Measurements from ENCODE around the gene VPREB3. TPM values are rescaled to one million over a fixed set of nuclear protein-coding genes. Genes with fewer than 3 reads are reported as not detected.

The VPREB3 gene
- total and polyA plus RNA-seq, 7 donors, result 2.4 to 65.9 TPM; not detected in 5

DNA sequence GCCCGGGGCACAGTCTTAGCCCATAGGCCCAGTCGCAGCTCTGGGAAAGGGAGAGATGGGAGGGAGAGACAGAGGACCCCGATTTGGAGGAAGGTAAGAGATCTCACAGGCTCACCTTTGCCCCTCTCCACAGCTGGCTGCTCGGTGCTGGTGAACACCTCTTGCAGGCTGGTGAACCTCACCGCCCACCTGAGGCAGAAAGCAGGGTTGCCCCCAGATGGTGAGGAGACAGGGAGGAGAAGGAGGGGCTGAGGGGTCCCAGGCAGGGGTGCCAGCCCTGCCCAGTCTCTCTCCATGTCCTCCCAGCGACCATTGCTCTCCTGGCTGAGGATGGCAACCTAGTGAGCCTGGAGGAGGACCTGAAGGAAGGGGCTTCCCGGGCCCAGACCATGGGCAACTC lies 9.7 kb upstream of the VPREB3 start:
- WGBS, 2 donors, result 67 to 68% methylated on average over 7 of the region's 7 CpGs
- no peaks in the 10 kb centered on the region for H3K9me3 ChIP-seq
- H3K27ac ChIP-seq, result peak overlapping the region in 1 of 4 donors; percentile 29
- DNase-seq, result no peak
- peaks cover 0 to 53% (median 45%) of the 10 kb centered on the region in 4 donors for H3K4me1 ChIP-seq
- peak overlapping the region in 3 of 4 donors; percentile 3 to 37 (median 27) for H3K4me3 ChIP-seq
- intact Hi-C loops (cut with DNase I), result no loop called here
- no peaks in the 10 kb centered on the region for H3K27me3 ChIP-seq
- no peak for TF ChIP-seq POLR2A (IDR thresholded peaks at IDR 0.05)
- TF ChIP-seq POLR2AphosphoS5 (IDR thresholded peaks at IDR 0.05), result no peak
- no peak for TF ChIP-seq EP300 (IDR thresholded peaks at IDR 0.05)
- no peaks in the 10 kb centered on the region for H3K36me3 ChIP-seq

- Histone ChIP-seq H3K27me3 (no peaks in the 10 kb centered on the region), H3K4me1 (peaks cover 0 to 49% (median 41%) of the 10 kb centered on the region in 4 donors), H3K27ac (peak overlapping the region in 1 of 4 donors; percentile 29), H3K4me3 (peak overlapping the region in 3 of 4 donors; percentile 3 to 37 (median 27)), H3K36me3 (no peaks in the 10 kb centered on the region), H3K9me3 (no peaks in the 10 kb centered on the region)
- WGBS, 2 donors, result 39 to 66% methylated on average over 17 of the region's 17 CpGs
- no peak for DNase-seq
- no peak for TF ChIP-seq POLR2A (IDR thresholded peaks at IDR 0.05)
- TF ChIP-seq, protein P1, sequence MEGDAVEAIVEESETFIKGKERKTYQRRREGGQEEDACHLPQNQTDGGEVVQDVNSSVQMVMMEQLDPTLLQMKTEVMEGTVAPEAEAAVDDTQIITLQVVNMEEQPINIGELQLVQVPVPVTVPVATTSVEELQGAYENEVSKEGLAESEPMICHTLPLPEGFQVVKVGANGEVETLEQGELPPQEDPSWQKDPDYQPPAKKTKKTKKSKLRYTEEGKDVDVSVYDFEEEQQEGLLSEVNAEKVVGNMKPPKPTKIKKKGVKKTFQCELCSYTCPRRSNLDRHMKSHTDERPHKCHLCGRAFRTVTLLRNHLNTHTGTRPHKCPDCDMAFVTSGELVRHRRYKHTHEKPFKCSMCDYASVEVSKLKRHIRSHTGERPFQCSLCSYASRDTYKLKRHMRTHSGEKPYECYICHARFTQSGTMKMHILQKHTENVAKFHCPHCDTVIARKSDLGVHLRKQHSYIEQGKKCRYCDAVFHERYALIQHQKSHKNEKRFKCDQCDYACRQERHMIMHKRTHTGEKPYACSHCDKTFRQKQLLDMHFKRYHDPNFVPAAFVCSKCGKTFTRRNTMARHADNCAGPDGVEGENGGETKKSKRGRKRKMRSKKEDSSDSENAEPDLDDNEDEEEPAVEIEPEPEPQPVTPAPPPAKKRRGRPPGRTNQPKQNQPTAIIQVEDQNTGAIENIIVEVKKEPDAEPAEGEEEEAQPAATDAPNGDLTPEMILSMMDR (IDR thresholded peaks at IDR 0.05), result no peak
- no peak for TF ChIP-seq EP300 (IDR thresholded peaks at IDR 0.05)
- TF ChIP-seq POLR2AphosphoS5 (IDR thresholded peaks at IDR 0.05), result no peak
- intact Hi-C loops (cut with DNase I), result no loop called here
These were observed 9.3 kb upstream of the VPREB3 start for GRCh38 chr22:23763579-23763945.

GRCh38 chr22:23762842-23763578 lies 8.8 kb upstream of the VPREB3 start, which contains the start of gene C22orf15:
Gene C22orf15 (plus strand): TSS chr22:23762990. CDS start chr22:23763307, 317 bp downstream.
- intact Hi-C loops (cut with DNase I), result no loop called here
- H3K4me3 ChIP-seq, result peak within 1 kb of the TSS in 3 of 4 donors; percentile 3 to 37 (median 27)
- H3K4me1 ChIP-seq, result peaks cover 0 to 46% (median 36%) of the 10 kb centered on the region in 4 donors

GRCh38 chr22:23760056-23760455 lies 5.8 kb upstream of the VPREB3 start:
- H3K9me3 ChIP-seq, result no peaks in the 10 kb centered on the region
- intact Hi-C loops (cut with DNase I), result no loop called here
- no peak for DNase-seq
- no peak overlapping the region for H3K4me3 ChIP-seq
- H3K27me3 ChIP-seq, result no peaks in the 10 kb centered on the region
- peaks cover 0 to 25% (median 22%) of the 10 kb centered on the region in 4 donors for H3K4me1 ChIP-seq
- 80 to 91% methylated on average over 6 of the region's 6 CpGs for WGBS, 2 donors
- TF ChIP-seq POLR2AphosphoS5 (IDR thresholded peaks at IDR 0.05) (no peak), EP300 (IDR thresholded peaks at IDR 0.05) (no peak), POLR2A (IDR thresholded peaks at IDR 0.05) (no peak)
- TF ChIP-seq, protein P1 (IDR thresholded peaks at IDR 0.05), result no peak
- no peak overlapping the region for H3K27ac ChIP-seq
- no peaks in the 10 kb centered on the region for H3K36me3 ChIP-seq

More at GRCh38 chr22:23762842-23763578, 8.8 kb upstream of the VPREB3 start, which contains the start of gene C22orf15:
- peak within 1 kb of the TSS in 1 of 4 donors; percentile 29 for H3K27ac ChIP-seq
- H3K27me3 ChIP-seq, result no peaks in the 10 kb centered on the region
- TF ChIP-seq EP300 (IDR thresholded peaks at IDR 0.05) (no peak), POLR2AphosphoS5 (IDR thresholded peaks at IDR 0.05) (no peak), POLR2A (IDR thresholded peaks at IDR 0.05) (no peak)
- TF ChIP-seq, protein P1 (IDR thresholded peaks at IDR 0.05), result no peak
- no peaks in the 10 kb centered on the region for H3K9me3 ChIP-seq
- DNase-seq, result no peak
- H3K36me3 ChIP-seq, result no peaks in the 10 kb centered on the region
- 36 to 69% methylated on average over 23 of the region's 23 CpGs for WGBS, 2 donors

GRCh38 chr22:23759566-23759965 lies 5.3 kb upstream of the VPREB3 start:
- intact Hi-C loops (cut with DNase I), result no loop called here

More at GRCh38 chr22:23759566-23759965, 5.3 kb upstream of the VPREB3 start:
- Histone ChIP-seq H3K27ac (no peak overlapping the region), H3K36me3 (no peaks in the 10 kb centered on the region), H3K4me1 (peaks cover 0 to 21% (median 20%) of the 10 kb centered on the region in 4 donors), H3K4me3 (no peak overlapping the region), H3K9me3 (no peaks in the 10 kb centered on the region), H3K27me3 (no peaks in the 10 kb centered on the region)
- 81 to 90% methylated on average over 4 of the region's 4 CpGs for WGBS, 2 donors
- TF ChIP-seq EP300 (IDR thresholded peaks at IDR 0.05) (no peak), POLR2A (IDR thresholded peaks at IDR 0.05) (no peak), POLR2AphosphoS5 (IDR thresholded peaks at IDR 0.05) (no peak)
- TF ChIP-seq, protein P1 (IDR thresholded peaks at IDR 0.05), result no peak
- no peak for DNase-seq

Measured in sigmoid colon (tissue), 7 donors.